ENCODE measurements around the gene NOTO. TPM values are rescaled to one million over a fixed set of nuclear protein-coding genes. Genes with fewer than 3 reads are reported as not detected.

NOTO gene
- total RNA-seq, 1 donor from 2014 or later, result not detected

DNA sequence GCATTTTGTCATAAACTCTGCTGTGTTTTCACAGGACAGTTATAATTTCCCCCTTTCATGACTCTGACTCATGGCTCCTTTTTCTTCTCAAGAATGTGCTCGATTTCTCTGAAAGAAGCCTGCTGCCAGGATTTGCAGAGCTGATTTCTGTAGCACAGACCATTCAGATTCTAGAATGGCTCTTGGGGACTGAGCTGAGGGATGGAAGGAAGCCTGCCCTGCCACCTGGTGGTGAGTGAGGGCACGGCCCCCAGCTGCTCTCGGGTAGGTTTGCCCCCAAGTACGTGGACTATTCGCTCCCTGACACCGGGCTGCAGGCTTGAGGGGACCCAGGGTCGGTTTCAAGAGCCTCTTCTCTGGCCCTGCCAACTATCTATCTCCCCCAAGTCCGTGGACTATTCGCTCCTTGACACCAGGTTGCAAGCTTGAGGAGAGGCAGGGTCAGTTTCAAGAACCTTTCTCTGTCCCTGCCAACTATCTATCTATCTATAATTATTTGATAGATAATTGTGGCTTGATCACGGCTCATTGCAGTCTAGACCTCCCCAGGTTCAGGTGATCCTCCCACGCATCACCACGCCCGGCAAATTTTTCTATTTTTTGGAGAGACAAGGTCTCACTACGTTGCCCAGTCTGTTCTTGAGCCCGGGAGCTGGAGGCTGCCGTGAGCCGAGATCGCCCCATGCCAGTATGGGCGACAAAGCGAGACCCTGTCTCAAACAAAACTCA, 10.2 kb downstream of the NOTO start:
- TF ChIP-seq, protein P1, sequence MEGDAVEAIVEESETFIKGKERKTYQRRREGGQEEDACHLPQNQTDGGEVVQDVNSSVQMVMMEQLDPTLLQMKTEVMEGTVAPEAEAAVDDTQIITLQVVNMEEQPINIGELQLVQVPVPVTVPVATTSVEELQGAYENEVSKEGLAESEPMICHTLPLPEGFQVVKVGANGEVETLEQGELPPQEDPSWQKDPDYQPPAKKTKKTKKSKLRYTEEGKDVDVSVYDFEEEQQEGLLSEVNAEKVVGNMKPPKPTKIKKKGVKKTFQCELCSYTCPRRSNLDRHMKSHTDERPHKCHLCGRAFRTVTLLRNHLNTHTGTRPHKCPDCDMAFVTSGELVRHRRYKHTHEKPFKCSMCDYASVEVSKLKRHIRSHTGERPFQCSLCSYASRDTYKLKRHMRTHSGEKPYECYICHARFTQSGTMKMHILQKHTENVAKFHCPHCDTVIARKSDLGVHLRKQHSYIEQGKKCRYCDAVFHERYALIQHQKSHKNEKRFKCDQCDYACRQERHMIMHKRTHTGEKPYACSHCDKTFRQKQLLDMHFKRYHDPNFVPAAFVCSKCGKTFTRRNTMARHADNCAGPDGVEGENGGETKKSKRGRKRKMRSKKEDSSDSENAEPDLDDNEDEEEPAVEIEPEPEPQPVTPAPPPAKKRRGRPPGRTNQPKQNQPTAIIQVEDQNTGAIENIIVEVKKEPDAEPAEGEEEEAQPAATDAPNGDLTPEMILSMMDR (IDR thresholded peaks at IDR 0.05; ENCODE audit: partially characterized antibody, unreplicated experiment), result peak; percentile 90
- Mint-ChIP-seq H3K27me3 (ENCODE audit: unreplicated experiment) (peaks cover 6% of the 10 kb centered on the region), H3K27ac (ENCODE audit: unreplicated experiment) (no peak overlapping the region), H3K4me1 (ENCODE audit: low read depth, unreplicated experiment) (peaks cover 10% of the 10 kb centered on the region), H3K36me3 (ENCODE audit: unreplicated experiment) (no peaks in the 10 kb centered on the region), H3K4me3 (ENCODE audit: unreplicated experiment) (peak overlapping the region; percentile 8), H3K9me3 (ENCODE audit: unreplicated experiment) (peaks cover 1% of the 10 kb centered on the region)
- peak; percentile 83 for DNase-seq

DNA sequence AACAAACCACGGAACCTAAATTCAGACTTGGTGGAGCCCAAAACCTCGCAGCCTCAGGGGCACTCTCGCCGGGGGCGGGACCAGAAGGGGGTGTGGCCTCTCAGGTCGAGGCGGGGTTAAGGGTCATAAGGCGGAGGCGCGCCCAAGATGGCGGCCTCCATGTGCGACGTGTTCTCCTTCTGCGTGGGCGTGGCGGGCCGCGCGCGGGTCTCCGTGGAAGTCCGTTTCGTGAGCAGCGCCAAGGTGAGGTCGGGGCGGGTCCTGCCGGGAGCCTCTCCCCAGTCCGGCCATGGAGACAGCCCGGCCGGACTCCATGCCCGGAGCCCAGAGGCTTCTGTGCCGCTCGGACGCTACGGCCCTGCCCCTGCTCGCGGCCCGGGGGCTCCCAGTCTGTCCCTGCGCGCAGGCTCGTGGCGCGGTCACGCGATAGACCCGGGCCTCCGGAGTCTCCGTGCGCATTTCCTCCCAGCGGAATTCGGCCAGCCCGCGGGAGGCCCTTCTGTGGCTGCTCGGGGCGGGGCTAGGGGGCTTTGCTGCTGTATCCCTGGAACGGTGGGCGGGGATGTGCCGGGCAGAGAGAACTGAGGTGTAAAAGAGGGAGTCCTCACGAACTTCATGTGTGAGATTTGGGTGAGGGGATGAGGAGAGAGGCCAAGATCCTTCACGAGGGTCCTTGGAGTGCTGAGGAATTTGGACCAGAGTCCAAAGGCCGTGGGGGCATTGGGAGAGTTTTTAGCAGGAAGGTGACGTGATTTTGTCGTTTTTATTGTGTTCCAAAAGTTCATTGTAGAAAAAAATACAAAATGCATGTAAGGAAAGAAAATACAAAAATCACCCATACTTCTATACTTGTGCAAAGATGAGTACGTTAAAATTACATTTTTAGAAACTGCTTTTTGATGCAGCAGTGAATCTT, 12.0 kb downstream of the NOTO start, which contains the start of gene SMYD5:
Gene SMYD5, plus strand, starts transcription at position 126 of the 916 bp plus-strand sequence. Its CDS starts 22 bp downstream, at position 148.
- peak within 1 kb of the TSS; percentile 99 for H3K4me3 Mint-ChIP-seq (ENCODE audit: unreplicated experiment)
- peak; percentile 92 for DNase-seq

DNA sequence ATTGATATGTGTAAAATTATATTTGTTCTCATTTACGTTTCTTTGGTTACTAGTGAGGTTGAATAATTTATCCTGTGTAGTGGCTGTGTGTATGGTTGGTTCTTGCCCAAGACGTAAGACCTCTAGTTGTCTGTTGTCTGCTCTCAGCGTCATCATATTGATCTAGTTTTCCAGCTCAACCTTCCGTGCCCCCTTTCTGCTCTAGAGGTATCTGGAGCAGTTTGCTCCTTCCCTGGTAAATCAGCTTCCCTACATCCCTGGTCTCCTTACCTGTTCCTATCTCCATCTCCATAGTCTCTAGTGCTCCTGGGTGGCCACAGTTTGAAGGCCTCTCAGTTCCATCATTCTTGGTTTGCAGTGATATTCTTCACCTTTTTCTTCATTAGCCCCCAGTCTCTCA, 12.9 kb downstream of the NOTO start:
- TF ChIP-seq, protein P1 (IDR thresholded peaks at IDR 0.05; ENCODE audit: partially characterized antibody, unreplicated experiment), result no peak
- Mint-ChIP-seq H3K27ac (ENCODE audit: unreplicated experiment) (peak overlapping the region; percentile 35), H3K4me3 (ENCODE audit: unreplicated experiment) (peak overlapping the region; percentile 99), H3K27me3 (ENCODE audit: unreplicated experiment) (peaks cover 4% of the 10 kb centered on the region), H3K36me3 (ENCODE audit: unreplicated experiment) (no peaks in the 10 kb centered on the region), H3K9me3 (ENCODE audit: unreplicated experiment) (no peaks in the 10 kb centered on the region), H3K4me1 (ENCODE audit: low read depth, unreplicated experiment) (peaks cover 10% of the 10 kb centered on the region)
- DNase-seq, result no peak

More for the DNA sequence above, 12.0 kb downstream of the NOTO start, which contains the start of gene SMYD5:
- Mint-ChIP-seq H3K9me3 (ENCODE audit: unreplicated experiment) (peaks cover 1% of the 10 kb centered on the region), H3K27me3 (ENCODE audit: unreplicated experiment) (peaks cover 4% of the 10 kb centered on the region), H3K4me1 (ENCODE audit: low read depth, unreplicated experiment) (peaks cover 10% of the 10 kb centered on the region), H3K36me3 (ENCODE audit: unreplicated experiment) (no peaks in the 10 kb centered on the region), H3K27ac (ENCODE audit: unreplicated experiment) (peak within 1 kb of the TSS; percentile 75)
- TF ChIP-seq, protein P1 (IDR thresholded peaks at IDR 0.05; ENCODE audit: partially characterized antibody, unreplicated experiment), result no peak

DNA sequence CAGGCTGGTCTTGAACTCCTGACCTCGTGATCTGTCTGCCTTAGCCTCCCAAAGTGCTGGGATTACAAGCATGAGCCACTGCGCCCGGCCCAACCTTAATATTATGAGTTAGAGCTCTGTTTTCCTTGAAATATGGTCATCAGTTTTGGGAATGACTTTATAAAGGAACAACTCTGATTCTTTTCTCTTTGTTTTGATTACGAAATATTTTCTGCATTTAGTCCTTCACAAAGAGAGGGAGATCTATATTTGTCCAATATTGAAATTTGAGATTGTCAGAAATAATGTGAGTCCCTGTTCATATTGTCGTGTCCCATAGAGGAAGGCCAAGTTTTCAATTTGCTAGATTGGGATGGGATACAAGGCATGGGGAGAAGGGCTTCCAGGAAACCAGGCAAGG, 14.8 kb downstream of the NOTO start:
- H3K4me3 Mint-ChIP-seq (ENCODE audit: unreplicated experiment), result no peak overlapping the region
- H3K27me3 Mint-ChIP-seq (ENCODE audit: unreplicated experiment), result peaks cover 8% of the 10 kb centered on the region
- H3K36me3 Mint-ChIP-seq (ENCODE audit: unreplicated experiment), result no peaks in the 10 kb centered on the region
- H3K9me3 Mint-ChIP-seq (ENCODE audit: unreplicated experiment), result no peaks in the 10 kb centered on the region
- DNase-seq, result no peak
- peaks cover 10% of the 10 kb centered on the region for H3K4me1 Mint-ChIP-seq (ENCODE audit: low read depth, unreplicated experiment)
- TF ChIP-seq, protein P1 (IDR thresholded peaks at IDR 0.05; ENCODE audit: partially characterized antibody, unreplicated experiment), result no peak
- no peak overlapping the region for H3K27ac Mint-ChIP-seq (ENCODE audit: unreplicated experiment)
